Calu3 (cell line): ENCODE results near the gene C3orf52. TPM values are rescaled to one million over a fixed set of nuclear protein-coding genes. Genes with fewer than 3 reads are reported as not detected.

ENCODE experiments used
- BruUV-seq: library from RNA; stranded (reverse); fragments of 400-500 nt; replicated peaks from 2 replicates; lab custom pipeline; 2021; lab: Mats Ljungman, UMichigan
- CTCF ChIA-PET: fragments of 300-600 bp; sonication (Branson Sonifier 250); formaldehyde crosslinking; loops from one replicate; lab custom pipeline; 2022; ENCODE audit warnings: antibody characterized with exemption; lab: Charles Lee
- DNase-seq: peaks from one replicate; pipeline ENCODE4 v3.0.0; 2022
- H3K27ac Mint-ChIP-seq: one replicate; pipeline ENCODE4 v1.8.0; 2022; ENCODE audit warnings: mixed read lengths; ENCODE audit not compliant: unreplicated experiment
- H3K27me3 Mint-ChIP-seq: one replicate; pipeline ENCODE4 v1.8.0; 2022; ENCODE audit warnings: mixed read lengths; ENCODE audit not compliant: unreplicated experiment
- H3K36me3 Mint-ChIP-seq: one replicate; pipeline ENCODE4 v1.8.0; 2022; ENCODE audit warnings: mild to moderate bottlenecking, moderate library complexity, mixed read lengths; ENCODE audit not compliant: insufficient read depth, unreplicated experiment
- H3K4me1 Mint-ChIP-seq: one replicate; pipeline ENCODE4 v1.8.0; 2022; ENCODE audit warnings: mild to moderate bottlenecking, low read depth, mixed read lengths; ENCODE audit not compliant: unreplicated experiment
- H3K4me3 Mint-ChIP-seq: one replicate; pipeline ENCODE4 v1.8.0; 2022; ENCODE audit warnings: mild to moderate bottlenecking, low read depth, moderate library complexity, mixed read lengths; ENCODE audit not compliant: unreplicated experiment
- H3K9me3 Mint-ChIP-seq: one replicate; pipeline ENCODE4 v1.8.0; 2022; ENCODE audit warnings: low read depth, mixed read lengths; ENCODE audit not compliant: unreplicated experiment
- intact Hi-C: fragments of 100-400 bp; cut with micrococcal nuclease; formaldehyde crosslinking; loops from one replicate; pipeline ENCODE4 v1.10.0; 2022; ENCODE audit not compliant: unreplicated experiment
- total RNA-seq: library from RNA; stranded (reverse); gene quantifications from 2 replicates; pipeline ENCODE4 v1.2.3, GENCODE V29; 2022
- TF ChIP-seq, protein P1 (sequence below): fragments of 200-600 bp; IDR thresholded peaks from one replicate; pipeline ENCODE4 v1.8.0; 2022; ENCODE audit warnings: antibody characterized with exemption; ENCODE audit not compliant: unreplicated experiment

The C3orf52 gene
- total RNA-seq, 1 experiment from 2014 or later, result 28.2 TPM

DNA sequence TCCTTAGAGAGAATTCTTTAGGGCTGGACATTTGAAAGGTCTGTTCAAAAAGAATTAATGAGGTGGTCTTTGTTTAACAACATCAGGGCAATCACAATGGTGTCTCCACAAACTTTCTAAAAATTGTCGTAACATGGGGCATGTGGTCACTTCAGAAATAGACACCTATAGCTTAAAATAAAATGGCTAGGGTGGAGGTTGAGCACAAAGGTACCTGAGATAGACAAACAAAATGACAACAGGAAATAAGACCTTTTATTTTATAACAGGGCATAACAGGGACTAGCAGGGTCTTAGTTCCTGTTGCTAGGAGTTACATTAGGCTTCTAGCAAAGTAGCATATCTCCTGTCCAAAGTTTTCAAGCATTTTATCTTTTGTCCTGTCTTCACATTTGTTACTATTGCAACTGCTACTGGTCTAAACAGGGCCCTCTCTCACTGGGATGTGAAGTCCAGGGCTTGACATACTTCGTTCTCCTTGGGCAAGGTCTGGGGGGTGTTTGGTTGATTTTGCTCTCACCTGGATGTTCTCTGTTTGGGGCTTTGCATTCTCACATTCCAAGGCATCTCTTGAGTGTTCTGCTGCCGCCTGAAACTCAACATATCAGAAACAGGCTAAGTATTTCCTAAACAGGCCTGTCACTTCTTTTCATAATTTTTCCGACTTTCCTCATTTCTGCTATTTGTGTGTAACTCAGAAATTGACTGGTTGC, 43.9 kb downstream of the C3orf52 start:
- peaks cover 5% of the 10 kb centered on the region for H3K36me3 Mint-ChIP-seq
- CTCF ChIA-PET, result no interaction called here
- H3K9me3 Mint-ChIP-seq, result no peaks in the 10 kb centered on the region
- intact Hi-C loops, result loop anchor here (10.0 kb wide), 1 partner anchor 195 kb away; no protein-coding TSS in a partner anchor
- no peak for DNase-seq
- H3K27me3 Mint-ChIP-seq, result no peaks in the 10 kb centered on the region
- no TSS peak for BruUV-seq
- TF ChIP-seq, protein P1, sequence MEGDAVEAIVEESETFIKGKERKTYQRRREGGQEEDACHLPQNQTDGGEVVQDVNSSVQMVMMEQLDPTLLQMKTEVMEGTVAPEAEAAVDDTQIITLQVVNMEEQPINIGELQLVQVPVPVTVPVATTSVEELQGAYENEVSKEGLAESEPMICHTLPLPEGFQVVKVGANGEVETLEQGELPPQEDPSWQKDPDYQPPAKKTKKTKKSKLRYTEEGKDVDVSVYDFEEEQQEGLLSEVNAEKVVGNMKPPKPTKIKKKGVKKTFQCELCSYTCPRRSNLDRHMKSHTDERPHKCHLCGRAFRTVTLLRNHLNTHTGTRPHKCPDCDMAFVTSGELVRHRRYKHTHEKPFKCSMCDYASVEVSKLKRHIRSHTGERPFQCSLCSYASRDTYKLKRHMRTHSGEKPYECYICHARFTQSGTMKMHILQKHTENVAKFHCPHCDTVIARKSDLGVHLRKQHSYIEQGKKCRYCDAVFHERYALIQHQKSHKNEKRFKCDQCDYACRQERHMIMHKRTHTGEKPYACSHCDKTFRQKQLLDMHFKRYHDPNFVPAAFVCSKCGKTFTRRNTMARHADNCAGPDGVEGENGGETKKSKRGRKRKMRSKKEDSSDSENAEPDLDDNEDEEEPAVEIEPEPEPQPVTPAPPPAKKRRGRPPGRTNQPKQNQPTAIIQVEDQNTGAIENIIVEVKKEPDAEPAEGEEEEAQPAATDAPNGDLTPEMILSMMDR, result no peak
- peaks cover 9% of the 10 kb centered on the region for H3K4me1 Mint-ChIP-seq
- no peak overlapping the region for H3K4me3 Mint-ChIP-seq
- no peak overlapping the region for H3K27ac Mint-ChIP-seq

DNA sequence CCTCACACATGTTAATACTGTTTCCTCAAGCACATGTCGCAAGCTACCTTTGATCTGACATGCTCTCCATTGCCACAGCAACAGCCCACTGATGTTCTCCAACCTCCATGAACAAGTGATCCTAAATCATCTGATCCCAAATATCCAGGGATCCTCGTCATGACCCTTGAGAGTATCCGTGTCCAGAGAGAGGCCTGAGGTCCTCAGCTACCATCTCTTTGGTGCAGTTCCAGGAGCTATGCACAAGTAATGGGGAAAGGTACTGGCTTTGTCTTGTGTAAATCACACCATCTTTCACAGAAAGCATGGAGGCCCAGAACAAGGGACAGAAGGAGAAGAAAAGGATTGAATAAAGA, 44.4 kb downstream of the C3orf52 start:
- Mint-ChIP-seq H3K27ac (no peak overlapping the region), H3K27me3 (no peaks in the 10 kb centered on the region), H3K36me3 (peaks cover 5% of the 10 kb centered on the region), H3K4me1 (peaks cover 10% of the 10 kb centered on the region), H3K9me3 (no peaks in the 10 kb centered on the region), H3K4me3 (no peak overlapping the region)
- CTCF ChIA-PET, result no interaction called here
- TF ChIP-seq, protein P1, result no peak
- no TSS peak for BruUV-seq
- DNase-seq, result no peak
- intact Hi-C loops, result loop anchor here (10.0 kb wide), 1 partner anchor 194 kb away; no protein-coding TSS in a partner anchor

DNA sequence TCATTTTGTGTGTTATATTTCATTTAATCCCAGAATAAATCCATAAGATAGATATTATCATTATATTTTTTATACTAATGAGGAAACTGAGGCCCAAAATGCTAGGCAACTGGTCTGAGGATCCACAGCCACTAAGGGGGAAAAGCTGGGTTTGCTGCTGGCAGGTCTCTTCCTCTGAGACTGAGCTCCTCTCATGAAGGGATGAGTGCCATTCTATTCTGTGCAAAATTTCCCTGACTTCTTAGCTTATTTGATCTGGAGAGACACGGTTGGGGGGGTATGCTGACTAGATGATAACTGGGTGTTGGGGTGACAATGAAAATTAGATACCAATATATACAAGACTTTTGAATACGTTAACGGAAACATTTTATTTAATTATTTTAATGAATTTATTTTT, 44.9 kb downstream of the C3orf52 start:
- Mint-ChIP-seq H3K9me3 (no peaks in the 10 kb centered on the region), H3K36me3 (peaks cover 5% of the 10 kb centered on the region), H3K4me3 (no peak overlapping the region), H3K27ac (no peak overlapping the region), H3K27me3 (no peaks in the 10 kb centered on the region), H3K4me1 (peaks cover 10% of the 10 kb centered on the region)
- no peak for DNase-seq
- BruUV-seq, result no TSS peak
- CTCF ChIA-PET, result no interaction called here
- intact Hi-C loops, result loop anchor here (10.0 kb wide), 1 partner anchor 194 kb away; no protein-coding TSS in a partner anchor
- TF ChIP-seq, protein P1, result no peak

DNA sequence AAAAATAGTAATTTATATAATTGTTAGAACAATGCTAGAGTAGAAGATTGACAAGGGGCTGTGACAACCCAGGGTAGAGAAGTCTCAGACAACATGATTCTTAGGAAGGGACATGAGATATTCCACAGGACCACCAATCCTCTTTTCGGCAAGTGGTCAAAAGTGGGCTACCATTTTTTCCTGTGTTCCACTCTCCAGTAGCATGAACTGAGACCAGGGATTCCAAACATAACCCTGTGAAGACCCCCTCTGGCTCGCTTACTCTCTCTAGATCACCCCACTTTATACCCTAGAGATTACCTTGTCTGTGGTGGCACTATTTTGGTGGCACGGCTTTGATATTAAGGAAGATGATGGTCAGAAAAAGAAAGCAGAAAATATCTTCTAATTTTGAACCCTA, 45.9 kb downstream of the C3orf52 start:
- intact Hi-C loops, result loop anchor here (10.0 kb wide), 1 partner anchor 193 kb away; no protein-coding TSS in a partner anchor
- Mint-ChIP-seq H3K9me3 (no peaks in the 10 kb centered on the region), H3K27me3 (no peaks in the 10 kb centered on the region), H3K27ac (no peak overlapping the region), H3K4me3 (no peak overlapping the region), H3K4me1 (peaks cover 10% of the 10 kb centered on the region), H3K36me3 (peaks cover 5% of the 10 kb centered on the region)
- TF ChIP-seq, protein P1, result no peak
- BruUV-seq, result no TSS peak
- CTCF ChIA-PET, result no interaction called here
- DNase-seq, result no peak
